GM19240 (cell line): ENCODE data around the gene RPS6KC1.
"Not testable (repeated sequence)": the region's sequence is repeated elsewhere in the genome, so short reads cannot be mapped to it uniquely, and the experiment has no call there.

ENCODE experiments used
- DNase-seq: peaks from one replicate; pipeline ENCODE4 v3.0.0; 2011; ENCODE audit warnings: low spot score; ENCODE audit not compliant: insufficient read length

The RPS6KC1 gene

GRCh38 chr1:213106298-213106697, 55.3 kb downstream of the RPS6KC1 start:
- DNase-seq, result no peak

DNA sequence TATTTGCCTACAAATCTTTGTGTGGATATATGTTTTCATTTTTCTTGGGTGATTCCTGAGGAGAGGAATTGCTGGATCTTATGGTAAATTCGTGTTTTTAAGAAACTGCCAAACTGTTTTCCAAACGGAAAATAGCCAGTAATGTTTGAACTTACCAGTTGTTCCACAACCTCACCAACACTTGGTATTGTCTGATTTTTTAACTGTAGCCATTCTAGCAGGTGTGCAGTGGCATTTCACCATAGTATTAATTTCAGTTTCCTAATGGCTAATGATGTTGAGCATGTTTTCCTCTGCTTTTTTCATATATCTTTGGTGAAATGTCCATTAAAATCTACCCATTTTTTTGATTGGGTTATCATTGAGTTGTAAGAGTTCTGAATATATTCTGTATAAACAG, 56.6 kb downstream of the RPS6KC1 start:
- DNase-seq, result no peak

DNA sequence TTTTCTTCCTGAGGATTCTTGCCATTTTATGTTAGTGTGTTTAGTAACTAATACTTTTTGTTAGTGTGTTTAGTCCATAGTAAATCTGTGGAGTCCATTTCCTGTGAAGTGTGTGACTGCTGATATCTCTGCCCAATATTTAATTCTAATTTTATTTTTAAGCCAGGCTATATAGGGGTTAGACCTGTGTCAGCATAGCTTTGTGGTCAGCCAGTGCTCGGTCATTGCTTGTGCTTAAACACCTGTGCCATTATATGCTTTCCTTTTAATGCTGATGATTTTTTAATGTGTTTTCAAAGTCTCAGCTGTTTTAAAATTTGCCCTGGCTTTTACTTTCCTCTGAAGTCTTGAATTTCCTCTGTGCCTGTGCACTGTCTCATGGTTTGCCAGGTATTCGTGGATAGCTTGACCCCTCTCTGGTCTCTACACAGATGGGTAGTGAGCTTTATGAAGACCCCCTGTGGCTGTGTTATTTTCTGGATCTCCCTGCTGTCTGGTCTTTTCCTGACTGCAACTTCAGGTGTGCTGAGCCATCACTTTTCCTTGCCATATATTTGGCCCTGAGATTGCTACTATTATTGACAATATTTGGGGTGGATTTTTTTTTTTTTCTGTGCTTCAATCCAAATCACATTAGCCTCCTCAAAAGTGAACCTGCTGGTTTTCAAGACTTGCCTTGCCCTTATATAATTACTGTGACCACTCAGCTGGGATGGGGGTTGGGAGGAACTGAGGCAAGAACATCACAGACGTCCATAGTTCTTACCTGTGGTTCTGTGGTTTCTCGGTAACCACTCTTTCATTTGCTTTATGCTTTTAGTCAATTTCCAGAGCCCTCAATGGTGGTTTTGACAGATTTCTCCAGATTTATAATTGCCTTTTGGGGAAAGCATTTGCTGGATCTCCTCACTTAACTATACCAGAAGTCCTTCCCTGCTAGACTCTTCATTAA, 59.6 kb downstream of the RPS6KC1 start:
- DNase-seq, result no peak

DNA sequence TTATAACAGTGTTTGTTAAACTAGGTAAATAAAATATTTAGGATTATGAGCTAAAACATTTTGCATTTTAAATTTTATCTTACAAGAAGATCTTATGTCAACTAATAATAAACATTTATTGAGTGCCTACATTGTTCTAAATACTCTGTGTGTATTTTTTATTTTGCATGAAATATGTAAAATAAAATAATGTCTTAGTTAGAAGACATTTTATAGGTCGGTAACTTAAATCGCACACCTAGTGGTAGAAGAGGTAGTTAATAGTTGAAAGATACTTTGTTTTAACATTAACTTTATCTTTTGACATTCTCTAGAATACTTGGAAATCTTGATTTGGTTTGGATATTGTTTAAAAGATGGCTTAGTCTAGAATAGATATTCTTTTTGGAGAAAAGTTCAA, 60.5 kb downstream of the RPS6KC1 start:
- DNase-seq, result no peak

DNA sequence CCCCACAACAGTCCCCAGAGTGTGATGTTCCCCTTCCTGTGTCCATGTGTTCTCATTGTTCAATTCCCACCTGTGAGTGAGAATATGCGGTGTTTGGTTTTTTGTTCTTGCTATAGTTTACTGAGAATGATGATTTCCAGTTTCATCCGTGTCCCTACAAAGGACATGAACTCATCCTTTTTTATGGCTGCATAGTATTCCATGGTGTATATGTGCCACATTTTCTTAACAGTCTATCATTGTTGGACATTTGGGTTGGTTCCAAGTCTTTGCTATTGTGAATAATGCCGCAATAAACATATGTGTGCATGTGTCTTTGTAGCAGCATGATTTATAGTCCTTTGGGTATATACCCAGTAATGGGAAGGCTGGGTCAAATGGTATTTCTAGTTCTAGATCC, 61.7 kb downstream of the RPS6KC1 start:
- not testable (repeated sequence) for DNase-seq

- DNase-seq, result not testable (repeated sequence)
Observed at GRCh38 chr1:213117699-213118180, 66.7 kb downstream of the RPS6KC1 start.

DNA sequence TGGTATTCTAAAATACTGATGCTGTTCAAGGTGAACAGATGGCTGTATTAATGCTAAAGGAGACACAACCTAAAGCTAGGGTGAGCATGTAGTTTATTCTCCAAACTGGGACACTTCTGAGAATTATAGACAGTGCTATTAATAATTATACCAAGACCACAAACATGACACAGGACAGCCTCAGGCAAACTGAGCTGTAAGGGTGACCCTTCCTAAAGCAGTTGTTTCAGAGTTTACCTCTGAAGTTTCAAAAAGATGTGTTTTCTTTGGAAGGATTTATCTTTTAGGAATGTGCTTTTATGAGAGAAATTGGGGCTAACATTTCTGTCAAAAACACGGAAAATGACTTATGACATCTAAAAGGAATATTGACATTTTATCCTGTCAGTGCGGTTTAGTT, 68.8 kb downstream of the RPS6KC1 start:
- no peak for DNase-seq

DNA sequence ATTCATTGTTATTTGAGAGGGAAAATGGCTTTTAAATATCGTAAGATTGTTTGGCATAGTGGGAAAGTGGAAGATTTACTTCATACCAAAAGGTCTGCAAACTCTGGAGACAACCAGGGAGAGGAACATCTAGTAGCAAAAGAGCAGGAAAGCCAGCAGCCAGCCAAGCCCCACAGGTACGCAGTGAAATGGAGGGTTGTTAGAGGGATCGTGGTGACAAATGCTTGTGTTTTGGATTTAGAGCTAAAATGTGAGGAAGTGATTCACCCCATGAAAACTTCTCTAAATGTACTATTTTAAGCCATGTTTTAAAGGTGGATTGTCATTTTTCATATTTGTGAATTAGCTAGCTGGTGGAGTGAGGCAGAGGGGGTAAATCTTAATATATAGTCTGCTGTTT, 69.3 kb downstream of the RPS6KC1 start:
- no peak for DNase-seq

- no peak for DNase-seq
Observed at GRCh38 chr1:213120961-213121360, 69.9 kb downstream of the RPS6KC1 start.

GRCh38 chr1:213122514-213122929, 71.5 kb downstream of the RPS6KC1 start:
- DNase-seq, result no peak

DNA sequence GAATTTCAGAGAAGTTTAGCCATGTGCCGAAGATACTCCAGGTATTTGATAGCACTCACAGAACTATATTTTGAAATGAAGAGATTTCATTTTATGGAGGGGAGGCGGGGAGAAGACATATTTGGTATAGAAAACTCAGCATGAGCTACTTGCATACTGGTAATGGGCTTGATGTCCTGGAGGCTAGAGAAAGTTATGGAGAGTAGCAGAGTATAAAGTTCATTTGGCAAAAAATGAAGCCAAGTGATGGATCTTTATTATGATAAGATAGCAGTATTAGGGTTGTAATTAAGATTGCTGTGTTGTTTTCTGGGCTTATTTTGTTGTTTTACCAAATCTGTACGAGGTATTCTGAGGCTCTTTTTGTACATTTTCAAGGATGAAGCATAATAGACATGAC, 72.0 kb downstream of the RPS6KC1 start:
- DNase-seq, result no peak

GRCh38 chr1:213123536-213123935, 72.5 kb downstream of the RPS6KC1 start:
- no peak for DNase-seq

DNA sequence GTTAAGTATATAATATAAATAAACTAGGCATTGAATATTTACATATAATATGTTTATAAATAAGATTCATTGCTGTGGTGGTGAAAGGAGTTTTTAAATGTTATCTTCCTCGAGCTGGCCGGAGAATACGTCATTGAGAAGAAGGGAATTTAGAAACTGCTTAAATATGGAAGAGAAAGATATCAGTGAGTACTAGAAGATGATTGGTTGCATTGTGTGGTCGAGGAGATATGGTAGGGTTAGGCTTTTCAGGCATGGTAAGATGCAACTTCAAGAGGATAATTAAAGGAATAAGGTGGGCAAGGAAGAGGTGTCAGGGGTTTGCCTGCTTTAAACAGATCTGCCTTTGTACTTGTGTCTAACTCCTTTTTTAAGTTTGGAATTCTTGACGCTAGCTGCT, 73.5 kb downstream of the RPS6KC1 start:
- no peak for DNase-seq

DNA sequence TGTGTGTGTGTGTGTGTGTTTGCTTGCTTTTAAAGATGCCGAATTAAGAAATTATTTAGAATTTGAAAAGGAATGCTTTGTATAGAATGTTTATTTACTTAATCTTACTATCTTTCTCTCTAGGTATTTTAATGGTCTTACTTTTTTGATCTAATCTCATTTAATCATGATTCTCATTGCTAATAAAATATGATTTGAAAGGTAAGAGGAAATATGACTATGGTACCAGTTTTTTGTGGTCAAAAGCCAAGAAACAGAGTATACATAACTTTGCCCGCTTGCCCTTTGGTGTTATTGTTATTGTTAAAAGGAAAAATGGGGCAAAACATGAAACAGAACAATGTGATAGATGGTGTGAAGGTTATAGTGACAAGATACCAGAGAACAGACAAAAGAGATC, 74.6 kb downstream of the RPS6KC1 start:
- no peak for DNase-seq

DNA sequence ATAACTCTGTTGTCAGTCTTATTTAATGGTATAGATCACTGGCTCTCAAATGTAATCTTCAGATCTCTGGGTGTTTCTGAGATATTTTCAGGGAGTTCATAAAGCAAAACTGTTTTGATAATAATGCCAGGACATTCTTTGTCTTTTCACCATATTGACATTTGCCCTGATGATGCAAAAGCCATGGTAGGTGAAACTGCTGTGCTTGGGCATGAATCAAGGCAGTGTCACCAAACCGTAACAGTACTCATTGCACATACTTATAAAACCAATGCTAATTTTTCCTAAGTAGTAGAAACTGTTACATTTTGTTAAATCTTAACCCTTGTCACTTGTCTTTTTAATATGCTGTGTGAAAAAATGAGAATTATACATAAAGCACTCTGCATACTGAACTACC, 76.0 kb downstream of the RPS6KC1 start:
- DNase-seq, result no peak

DNA sequence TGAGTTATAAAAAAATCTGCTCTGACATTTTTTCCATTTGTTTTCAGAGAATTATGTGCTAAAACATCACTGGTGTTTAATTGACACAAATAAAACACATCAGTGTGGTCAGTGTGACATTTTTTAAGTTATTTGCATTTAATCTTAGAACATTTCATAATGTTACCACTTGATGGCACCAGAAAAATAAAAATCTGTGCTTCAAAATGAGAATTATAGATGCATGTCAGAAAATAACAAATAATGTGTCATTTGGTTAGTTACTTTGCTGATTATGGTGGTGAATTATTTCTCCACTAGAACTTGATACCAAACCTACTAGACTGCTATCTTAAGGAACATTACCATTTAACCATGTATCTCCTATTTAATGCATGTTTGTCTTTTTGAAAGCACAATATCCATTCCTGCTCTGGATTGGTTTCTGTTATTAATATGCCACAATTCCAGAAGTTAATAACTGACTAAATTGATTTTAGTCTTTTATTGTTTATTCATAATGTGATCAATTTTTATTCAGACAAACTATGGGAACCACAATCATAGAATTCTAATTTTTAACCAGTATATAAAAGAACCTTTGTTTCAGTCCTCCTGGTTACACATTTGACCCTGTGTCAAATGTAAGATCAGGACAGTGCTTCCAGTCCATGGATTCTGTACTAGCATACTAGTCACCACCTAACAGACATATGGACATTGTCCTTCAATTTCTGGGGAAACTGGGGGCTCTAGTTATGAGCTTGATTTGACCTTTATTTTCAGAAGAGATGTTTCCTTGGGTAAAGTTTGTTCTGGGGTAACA, 81.0 kb downstream of the RPS6KC1 start:
- no peak for DNase-seq

DNA sequence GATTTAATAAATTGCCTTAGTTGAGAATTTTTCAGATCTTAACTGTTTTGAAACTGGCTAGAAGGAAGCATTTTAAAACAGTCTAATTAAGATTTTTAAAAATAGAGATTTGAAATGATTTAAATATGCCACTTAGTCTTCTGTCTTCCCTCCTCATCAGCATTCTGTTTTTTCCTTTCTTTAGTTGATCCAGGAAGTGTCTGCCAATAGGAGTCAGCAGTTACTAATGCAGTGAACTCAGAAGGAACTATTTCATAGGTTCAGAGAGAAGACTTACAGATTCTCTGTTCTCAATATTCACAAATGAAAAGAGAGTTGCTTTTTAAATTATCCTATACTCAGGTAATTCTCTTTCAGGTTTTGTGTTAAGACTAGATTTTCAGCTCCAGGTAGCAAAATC, 84.5 kb downstream of the RPS6KC1 start:
- no peak for DNase-seq

GRCh38 chr1:213136190-213136917, 85.3 kb downstream of the RPS6KC1 start:
- no peak for DNase-seq

- no peak for DNase-seq
Observed at GRCh38 chr1:213138391-213138790, 87.3 kb downstream of the RPS6KC1 start.

DNA sequence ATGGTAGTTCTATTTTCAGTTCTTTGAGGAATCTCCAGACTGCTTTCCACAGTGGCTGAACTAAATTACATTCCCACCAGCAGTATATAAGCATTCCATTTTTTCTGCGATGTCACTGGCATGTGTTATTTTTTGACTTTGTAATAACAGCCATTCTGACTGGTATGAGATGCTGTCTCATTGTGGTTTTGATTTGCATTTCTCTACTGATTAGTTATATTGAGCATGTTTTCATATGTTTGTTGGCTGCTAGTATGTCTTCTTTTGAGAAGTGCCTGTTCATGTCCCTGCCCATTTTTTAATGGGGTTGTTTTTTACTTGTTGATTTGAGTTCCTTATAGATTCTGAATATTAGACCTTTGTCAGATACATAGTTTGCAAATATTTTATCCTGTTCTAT, 87.9 kb downstream of the RPS6KC1 start:
- DNase-seq, result no peak

GRCh38 chr1:213148905-213149304, 97.9 kb downstream of the RPS6KC1 start:
- no peak for DNase-seq

DNA sequence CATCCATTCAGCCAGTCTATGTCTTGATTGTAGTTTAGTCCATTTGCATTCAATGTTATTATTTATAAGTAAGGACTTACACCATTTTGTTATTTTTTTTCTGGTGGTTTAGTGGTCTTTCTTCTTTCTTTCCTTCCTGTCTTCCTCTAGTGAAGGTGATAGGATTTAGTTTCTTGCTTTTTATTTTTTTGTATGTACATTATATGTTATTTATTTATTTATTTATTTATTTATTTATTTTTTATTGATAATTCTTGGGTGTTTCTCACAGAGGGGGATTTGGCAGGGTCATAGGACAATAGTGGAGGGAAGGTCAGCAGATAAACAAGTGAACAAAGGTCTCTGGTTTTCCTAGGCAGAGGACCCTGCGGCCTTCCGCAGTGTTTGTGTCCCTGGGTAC, 99.0 kb downstream of the RPS6KC1 start:
- DNase-seq, result not testable (repeated sequence)
